Measurements from ENCODE around the gene SPATS2L. TPM values are rescaled to one million over a fixed set of nuclear protein-coding genes. Genes with fewer than 3 reads are reported as not detected.

SPATS2L gene
- total RNA-seq, 1 donor from 2014 or later, result 144 TPM

- intact Hi-C loops (cut with DNase I), result no loop called here
- DNase-seq (ENCODE audit: low spot score), result no peak
Observed at GRCh38 chr2:200288670-200289429, 17.6 kb upstream of the SPATS2L start.

- DNase-seq (ENCODE audit: low spot score), result no peak
- intact Hi-C loops (cut with DNase I), result no loop called here
Observed at GRCh38 chr2:200296118-200296517, 10.4 kb upstream of the SPATS2L start.

GRCh38 chr2:200297100-200297499, 9.4 kb upstream of the SPATS2L start:
- DNase-seq (ENCODE audit: low spot score), result no peak
- intact Hi-C loops (cut with DNase I), result no loop called here

- DNase-seq (ENCODE audit: low spot score), result no peak
- intact Hi-C loops (cut with DNase I), result no loop called here
Observed at GRCh38 chr2:200297989-200298388, 8.5 kb upstream of the SPATS2L start.

- no peak for DNase-seq (ENCODE audit: low spot score)
Observed at GRCh38 chr2:200298816-200299215, 7.7 kb upstream of the SPATS2L start.

GRCh38 chr2:200300065-200300464, 6.4 kb upstream of the SPATS2L start:
- intact Hi-C loops (cut with DNase I), result no loop called here
- no peak for DNase-seq (ENCODE audit: low spot score)

More at GRCh38 chr2:200298816-200299215, 7.7 kb upstream of the SPATS2L start:
- intact Hi-C loops (cut with DNase I), result no loop called here

- intact Hi-C loops (cut with DNase I), result no loop called here
- DNase-seq (ENCODE audit: low spot score), result no peak
Observed at GRCh38 chr2:200300638-200301314, 5.7 kb upstream of the SPATS2L start.

- DNase-seq (ENCODE audit: low spot score), result no peak
- intact Hi-C loops (cut with DNase I), result no loop called here
Observed at GRCh38 chr2:200301953-200302858, 4.3 kb upstream of the SPATS2L start.

GRCh38 chr2:200302940-200303727, 3.4 kb upstream of the SPATS2L start:
- intact Hi-C loops (cut with DNase I), result no loop called here
- no peak for DNase-seq (ENCODE audit: low spot score)

- intact Hi-C loops (cut with DNase I), result loop anchor here (2.0 to 5.0 kb wide), 5 partner anchors 78 to 393 kb away; partner anchors contain the start of gene C2orf69
- no peak for DNase-seq (ENCODE audit: low spot score)
Observed at GRCh38 chr2:200305797-200306195, 697 bp upstream of the SPATS2L start.

GRCh38 chr2:200306931-200307723, 634 bp downstream of the SPATS2L start:
- no peak for DNase-seq (ENCODE audit: low spot score)

GRCh38 chr2:200307724-200308545, 1.4 kb downstream of the SPATS2L start:
- DNase-seq (ENCODE audit: low spot score), result no peak
- intact Hi-C loops (cut with DNase I), result loop anchor here (2.0 to 5.0 kb wide), 5 partner anchors 81 to 396 kb away; partner anchors contain the start of gene C2orf69

More at GRCh38 chr2:200306931-200307723, 634 bp downstream of the SPATS2L start:
- intact Hi-C loops (cut with DNase I), result loop anchor here (2.0 to 5.0 kb wide), 5 partner anchors 80 to 395 kb away; partner anchors contain the start of gene C2orf69

GRCh38 chr2:200308546-200309295, 2.2 kb downstream of the SPATS2L start:
- intact Hi-C loops (cut with DNase I), result loop anchor here (5.0 kb wide), 4 partner anchors 81 to 396 kb away; partner anchors contain the start of gene C2orf69
- DNase-seq (ENCODE audit: low spot score), result no peak

GRCh38 chr2:200309296-200310049, 3.0 kb downstream of the SPATS2L start:
- intact Hi-C loops (cut with DNase I), result loop anchor here (5.0 kb wide), 4 partner anchors 82 to 397 kb away; partner anchors contain the start of gene C2orf69
- DNase-seq (ENCODE audit: low spot score), result no peak

- intact Hi-C loops (cut with DNase I), result no loop called here
- DNase-seq (ENCODE audit: low spot score), result no peak
Observed at GRCh38 chr2:200310545-200310971, 4.1 kb downstream of the SPATS2L start.

GRCh38 chr2:200311139-200311538, 4.6 kb downstream of the SPATS2L start:
- no peak for DNase-seq (ENCODE audit: low spot score)
- intact Hi-C loops (cut with DNase I), result no loop called here

All from cardiac septum (tissue), 1 donor.